HCT116 (cell line): ENCODE results near the gene ANKRD44.

Experiments used
- CTCF ChIP-seq, 3 experiments: fragments of 200-600 bp in 1 of 3; sonication (generic) in 1 of 3; IDR thresholded peaks in 2 of 3; conservative IDR thresholded peaks in 1 of 3; 2 replicates each; pipeline ENCODE4 v1.5.1; 2012 to 2017; ENCODE audit warnings: low read depth in 2 of 3, low read length in 2 of 3, antibody characterized with exemption in 1 of 3, borderline replicate concordance in 1 of 3, control low read depth in 1 of 3, mild to moderate bottlenecking in 1 of 3, mixed read lengths in 1 of 3, mixed run types in 1 of 3, moderate library complexity in 1 of 3; ENCODE audit not compliant: insufficient read depth in 1 of 3
- EGR1 ChIP-seq: IDR thresholded peaks from 2 replicates; pipeline ENCODE4 v1.6.1; 2012; ENCODE audit warnings: low read depth
- ELF1 ChIP-seq: IDR thresholded peaks from 2 replicates; pipeline ENCODE4 v1.6.1; 2012; ENCODE audit warnings: low read depth, borderline replicate concordance
- EZH2 ChIP-seq: fragments of 200-600 bp; sonication (generic); IDR thresholded peaks from 2 replicates; pipeline ENCODE4 v1.6.1; 2017; ENCODE audit warnings: antibody characterized with exemption, mixed run types
- POLR2A ChIP-seq: IDR thresholded peaks from 2 replicates; pipeline ENCODE4 v1.7.0; 2011; ENCODE audit warnings: borderline replicate concordance; ENCODE audit not compliant: insufficient read depth, insufficient read length; ENCODE audit errors: extremely low read depth
- POLR2AphosphoS5 ChIP-seq: IDR thresholded peaks from 2 replicates; pipeline ENCODE4 v1.6.1; 2011; ENCODE audit warnings: mild to moderate bottlenecking, low read depth, low read length, moderate library complexity
- RAD21 ChIP-seq: IDR thresholded peaks from 2 replicates; pipeline ENCODE4 v1.6.1; 2012; ENCODE audit warnings: low read depth, mild to moderate bottlenecking
- SP1 ChIP-seq: IDR thresholded peaks from 2 replicates; pipeline ENCODE4 v1.6.1; 2012; ENCODE audit warnings: low read depth
- TCF7L2 ChIP-seq: IDR thresholded peaks from 2 replicates; pipeline ENCODE4 v1.7.0; 2011; ENCODE audit warnings: borderline replicate concordance, inconsistent platforms; ENCODE audit not compliant: insufficient read depth, insufficient read length; ENCODE audit errors: extremely low read depth
- YY1 ChIP-seq: IDR thresholded peaks from 2 replicates; pipeline ENCODE4 v1.6.1; 2011; ENCODE audit warnings: low read length, low read depth, moderate library complexity, mild to moderate bottlenecking; ENCODE audit not compliant: insufficient replicate concordance; ENCODE audit errors: extremely low read depth
- TF ChIP-seq, protein P1 (sequence below): IDR thresholded peaks from 2 replicates; pipeline ENCODE4 v1.6.1; 2012; ENCODE audit warnings: low read depth

GRCh38 chr2:197229509-197230443, 80.8 kb downstream of the ANKRD44 start:
- TF ChIP-seq EZH2 (no peak), POLR2AphosphoS5 (no peak), ELF1 (no peak), POLR2A (no peak), CTCF (IDR thresholded peaks at IDR 0.05 in 2 of 3, conservative IDR thresholded peaks at IDR 0.05 in 1 of 3; ENCODE audit: borderline replicate concordance in 1 of 3, insufficient read depth in 1 of 3, low read depth in 2 of 3, low read length in 2 of 3) (no peak), YY1 (no peak), EGR1 (no peak), SP1 (no peak), RAD21 (no peak), TCF7L2 (no peak)
- TF ChIP-seq, protein P1, sequence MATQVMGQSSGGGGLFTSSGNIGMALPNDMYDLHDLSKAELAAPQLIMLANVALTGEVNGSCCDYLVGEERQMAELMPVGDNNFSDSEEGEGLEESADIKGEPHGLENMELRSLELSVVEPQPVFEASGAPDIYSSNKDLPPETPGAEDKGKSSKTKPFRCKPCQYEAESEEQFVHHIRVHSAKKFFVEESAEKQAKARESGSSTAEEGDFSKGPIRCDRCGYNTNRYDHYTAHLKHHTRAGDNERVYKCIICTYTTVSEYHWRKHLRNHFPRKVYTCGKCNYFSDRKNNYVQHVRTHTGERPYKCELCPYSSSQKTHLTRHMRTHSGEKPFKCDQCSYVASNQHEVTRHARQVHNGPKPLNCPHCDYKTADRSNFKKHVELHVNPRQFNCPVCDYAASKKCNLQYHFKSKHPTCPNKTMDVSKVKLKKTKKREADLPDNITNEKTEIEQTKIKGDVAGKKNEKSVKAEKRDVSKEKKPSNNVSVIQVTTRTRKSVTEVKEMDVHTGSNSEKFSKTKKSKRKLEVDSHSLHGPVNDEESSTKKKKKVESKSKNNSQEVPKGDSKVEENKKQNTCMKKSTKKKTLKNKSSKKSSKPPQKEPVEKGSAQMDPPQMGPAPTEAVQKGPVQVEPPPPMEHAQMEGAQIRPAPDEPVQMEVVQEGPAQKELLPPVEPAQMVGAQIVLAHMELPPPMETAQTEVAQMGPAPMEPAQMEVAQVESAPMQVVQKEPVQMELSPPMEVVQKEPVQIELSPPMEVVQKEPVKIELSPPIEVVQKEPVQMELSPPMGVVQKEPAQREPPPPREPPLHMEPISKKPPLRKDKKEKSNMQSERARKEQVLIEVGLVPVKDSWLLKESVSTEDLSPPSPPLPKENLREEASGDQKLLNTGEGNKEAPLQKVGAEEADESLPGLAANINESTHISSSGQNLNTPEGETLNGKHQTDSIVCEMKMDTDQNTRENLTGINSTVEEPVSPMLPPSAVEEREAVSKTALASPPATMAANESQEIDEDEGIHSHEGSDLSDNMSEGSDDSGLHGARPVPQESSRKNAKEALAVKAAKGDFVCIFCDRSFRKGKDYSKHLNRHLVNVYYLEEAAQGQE: no peak
